Neutrophil (primary cell): ENCODE results near the gene ANTKMT.

Source experiments
- H3K27ac ChIP-seq: fragments of 200-600 bp; sonication (generic); 2 replicates; pipeline ENCODE4 v1.5.1; 2016; ENCODE audit warnings: mild to moderate bottlenecking, moderate library complexity
- H3K27me3 ChIP-seq: fragments of 200-600 bp; sonication (generic); 2 replicates; pipeline ENCODE4 v1.6.0; 2016; ENCODE audit warnings: mild to moderate bottlenecking
- H3K36me3 ChIP-seq: fragments of 200-600 bp; sonication (generic); 2 replicates; pipeline ENCODE4 v1.5.1; 2017
- H3K4me1 ChIP-seq, 2 experiments: fragments of 200-600 bp in 1 of 2; sonication (generic) in 1 of 2; 1 replicate in 1 of 2; 2 replicates in 1 of 2; pipeline versions ENCODE4 v1.5.1 to v1.6.1; 2013 to 2016; ENCODE audit warnings: low read depth in 1 of 2, low read length in 1 of 2, mild to moderate bottlenecking in 1 of 2, moderate library complexity in 1 of 2; ENCODE audit not compliant: control insufficient read depth in 1 of 2, insufficient read depth in 1 of 2
- H3K4me3 ChIP-seq, 2 experiments: fragments of 200-600 bp in 1 of 2; sonication (generic) in 1 of 2; 1 replicate in 1 of 2; 2 replicates in 1 of 2; pipeline ENCODE4 v1.5.1; 2013 to 2016; ENCODE audit warnings: low read depth in 1 of 2, low read length in 1 of 2, mild to moderate bottlenecking in 1 of 2, moderate library complexity in 1 of 2
- H3K9me3 ChIP-seq: fragments of 200-600 bp; sonication (generic); 2 replicates; pipeline ENCODE4 v1.5.1; 2016
- CTCF ChIP-seq: fragments of 200-600 bp; sonication (generic); IDR thresholded peaks from 2 replicates; pipeline ENCODE4 v1.5.1; 2016; ENCODE audit warnings: antibody characterized with exemption

Gene ANTKMT

GRCh38 chr16:726188-726437 lies 5.2 kb downstream of the ANTKMT start:
- peaks cover 61% of the 10 kb centered on the region for H3K27me3 ChIP-seq
- H3K9me3 ChIP-seq = no peaks in the 10 kb centered on the region
- H3K27ac ChIP-seq = no peak overlapping the region
- peaks cover 12% of the 10 kb centered on the region for H3K36me3 ChIP-seq
- H3K4me1 ChIP-seq = peaks cover 15 to 35% of the 10 kb centered on the region in 2 experiments
- no peak for TF ChIP-seq CTCF
- H3K4me3 ChIP-seq = no peak overlapping the region

DNA sequence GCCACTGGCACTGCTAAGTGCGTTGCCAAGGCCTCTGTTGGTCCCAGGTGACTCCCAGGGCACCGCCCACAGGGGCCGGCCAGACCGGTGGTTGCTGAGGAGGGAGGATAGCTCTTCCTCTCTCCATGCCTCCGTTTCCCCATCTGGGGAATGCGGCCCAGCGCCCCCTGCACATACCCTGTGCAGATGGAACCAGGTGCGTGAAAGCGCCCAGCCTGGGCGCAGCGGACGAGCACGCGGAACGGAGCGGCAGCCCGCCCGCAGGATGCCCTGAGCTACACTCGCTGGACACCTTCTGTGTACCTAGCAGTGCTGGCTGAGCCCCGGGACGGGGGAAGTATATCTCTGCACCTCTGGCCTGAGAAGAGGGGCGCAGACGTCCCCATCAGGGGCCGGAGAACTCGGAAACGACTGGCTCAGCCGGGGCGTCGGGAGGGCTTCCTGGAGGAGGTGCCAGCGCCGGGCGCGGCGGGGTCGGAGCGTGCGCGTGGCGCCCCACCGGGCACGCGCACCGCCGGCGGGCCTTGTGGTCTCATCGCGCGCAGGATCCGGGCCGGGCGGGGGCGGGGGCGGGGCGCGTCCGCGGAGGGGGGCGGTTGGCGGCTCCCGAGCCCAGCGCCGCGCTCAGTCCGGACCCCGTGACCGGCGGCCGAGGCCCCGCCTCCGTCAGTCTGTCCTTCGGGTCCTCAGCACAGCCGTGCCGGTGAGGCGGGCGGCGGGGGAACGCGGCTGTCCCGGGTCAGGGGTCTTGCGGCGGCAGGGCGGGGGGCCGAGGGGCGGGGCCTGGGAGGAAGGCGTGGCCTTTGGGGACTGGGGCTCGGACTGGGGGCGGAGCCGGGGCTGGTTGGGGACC lies 5.7 kb downstream of the ANTKMT start, which contains the start of the genes CCDC78 and HAGHL:
CCDC78 (minus strand) TSS at position 6 of the 853 bp plus-strand sequence. CDS start 76 bp downstream, outside the sequence.
HAGHL (plus strand) TSS at position 669 of the 853 bp plus-strand sequence. CDS start 404 bp downstream, outside the sequence.
- Histone ChIP-seq H3K9me3 (no peaks in the 10 kb centered on the region), H3K36me3 (peaks cover 18% of the 10 kb centered on the region), H3K27me3 (peaks cover 61% of the 10 kb centered on the region), H3K27ac (no peak within 1 kb of the TSS), H3K4me1 (peaks cover 10 to 30% of the 10 kb centered on the region in 2 experiments), H3K4me3 (peak within 1 kb of the TSS; percentile 35 to 53)
- no peak for TF ChIP-seq CTCF

DNA sequence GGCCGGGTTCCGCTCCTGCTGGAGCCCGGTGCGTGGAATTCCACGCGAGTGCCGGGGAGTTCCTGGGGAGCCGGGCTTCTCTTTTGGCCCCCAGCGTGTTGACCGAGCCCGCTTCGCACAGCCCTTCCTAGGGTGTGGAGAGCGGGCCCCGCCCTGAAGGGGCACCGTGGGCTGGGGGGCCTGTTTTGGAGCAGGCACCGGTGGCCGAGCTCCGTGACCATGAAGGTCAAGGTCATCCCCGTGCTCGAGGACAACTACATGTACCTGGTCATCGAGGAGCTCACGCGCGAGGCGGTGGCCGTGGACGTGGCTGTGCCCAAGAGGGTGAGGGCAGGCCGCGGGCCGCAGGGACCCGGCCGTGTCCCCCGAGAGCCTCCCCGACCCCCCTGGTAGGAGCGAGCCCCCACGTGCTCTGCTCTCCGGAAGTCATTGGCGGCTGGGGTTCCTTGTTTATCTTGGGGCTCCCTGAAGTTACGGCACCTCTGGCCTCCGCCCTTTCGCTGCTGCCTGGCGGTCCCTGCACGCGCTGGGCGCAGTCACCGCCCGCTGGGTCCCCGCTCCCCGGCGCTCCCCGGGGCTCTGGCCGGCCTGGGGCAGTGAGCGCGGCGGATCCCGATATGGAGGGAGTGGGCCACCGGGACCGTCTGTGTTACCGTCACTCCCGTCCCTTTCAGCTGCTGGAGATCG lies 6.5 kb downstream of the ANTKMT start:
- Histone ChIP-seq H3K27ac (no peak overlapping the region), H3K36me3 (peaks cover 26% of the 10 kb centered on the region), H3K4me3 (peak overlapping the region; percentile 35 to 53), H3K4me1 (peaks cover 8 to 25% of the 10 kb centered on the region in 2 experiments), H3K9me3 (no peaks in the 10 kb centered on the region), H3K27me3 (peaks cover 61% of the 10 kb centered on the region)
- TF ChIP-seq CTCF = no peak

DNA sequence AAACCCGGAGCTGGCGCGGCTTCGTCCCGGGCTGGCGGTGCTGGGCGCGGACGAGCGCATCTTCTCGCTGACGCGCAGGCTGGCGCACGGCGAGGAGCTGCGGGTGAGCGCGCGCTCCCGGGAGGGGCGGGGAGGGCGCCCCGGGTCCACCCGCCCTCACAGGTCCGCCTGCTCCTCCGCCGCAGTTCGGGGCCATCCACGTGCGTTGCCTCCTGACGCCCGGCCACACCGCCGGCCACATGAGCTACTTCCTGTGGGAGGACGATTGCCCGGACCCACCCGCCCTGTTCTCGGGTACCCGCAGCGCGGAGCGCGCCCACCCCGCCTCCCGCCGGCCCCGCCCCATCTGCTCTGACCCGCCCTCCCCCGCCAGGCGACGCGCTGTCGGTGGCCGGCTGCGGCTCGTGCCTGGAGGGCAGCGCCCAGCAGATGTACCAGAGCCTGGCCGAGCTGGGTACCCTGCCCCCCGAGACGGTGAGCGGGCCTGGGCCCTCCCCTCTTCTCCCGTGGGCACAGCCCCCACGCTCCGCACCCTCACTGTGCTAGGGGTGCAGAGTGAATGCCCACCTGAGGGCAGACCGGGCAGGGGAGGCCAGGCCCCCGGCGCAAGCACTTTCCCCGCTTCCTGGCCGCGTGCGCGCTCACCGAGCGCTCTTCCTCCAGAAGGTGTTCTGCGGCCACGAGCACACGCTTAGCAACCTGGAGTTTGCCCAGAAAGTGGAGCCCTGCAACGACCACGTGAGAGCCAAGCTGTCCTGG lies 7.4 kb downstream of the ANTKMT start:
- peaks cover 34% of the 10 kb centered on the region for H3K36me3 ChIP-seq
- H3K27me3 ChIP-seq = peaks cover 61% of the 10 kb centered on the region
- H3K27ac ChIP-seq = no peak overlapping the region
- peak overlapping the region in 1 of 2 experiments; percentile 53 for H3K4me3 ChIP-seq
- no peak for TF ChIP-seq CTCF
- H3K9me3 ChIP-seq = no peaks in the 10 kb centered on the region
- peaks cover 8 to 25% of the 10 kb centered on the region in 2 experiments for H3K4me1 ChIP-seq

- Histone ChIP-seq H3K36me3 (peaks cover 42% of the 10 kb centered on the region), H3K27ac (no peak overlapping the region), H3K4me1 (peaks cover 8 to 25% of the 10 kb centered on the region in 2 experiments), H3K9me3 (no peaks in the 10 kb centered on the region), H3K4me3 (no peak overlapping the region), H3K27me3 (peaks cover 58% of the 10 kb centered on the region)
- TF ChIP-seq CTCF = no peak
Observed at GRCh38 chr16:728890-729744, 8.2 kb downstream of the ANTKMT start.
